Measurements from ENCODE around the gene ARHGAP45.
"Not testable (repeated sequence)": the region's sequence is repeated elsewhere in the genome, so short reads cannot be mapped to it uniquely, and the experiment has no call there.

The ARHGAP45 gene

DNA sequence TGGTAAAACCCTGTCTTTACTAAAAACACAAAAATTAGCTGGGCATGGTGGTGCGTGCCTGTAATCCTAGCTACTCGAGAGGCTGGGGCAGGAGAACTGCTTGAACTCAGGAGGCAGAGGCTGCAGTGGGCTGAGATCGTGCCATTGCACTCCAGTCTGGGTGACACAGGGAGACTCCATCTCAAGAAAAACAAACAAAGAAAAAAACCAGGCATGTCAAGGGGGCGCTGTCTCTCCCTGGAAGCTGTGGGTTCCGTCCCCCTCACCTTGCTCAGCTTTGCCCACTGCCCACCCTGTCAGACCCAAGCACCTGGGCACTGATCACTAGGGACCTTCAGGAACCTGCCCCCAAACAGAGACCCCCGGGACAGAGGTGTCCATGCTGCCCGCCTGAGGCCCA, 62.1 kb downstream of the ARHGAP45 start:
- in situ Hi-C loops (cut with MboI; ENCODE audit: low sequenced_read_pairs), result not testable (repeated sequence)

DNA sequence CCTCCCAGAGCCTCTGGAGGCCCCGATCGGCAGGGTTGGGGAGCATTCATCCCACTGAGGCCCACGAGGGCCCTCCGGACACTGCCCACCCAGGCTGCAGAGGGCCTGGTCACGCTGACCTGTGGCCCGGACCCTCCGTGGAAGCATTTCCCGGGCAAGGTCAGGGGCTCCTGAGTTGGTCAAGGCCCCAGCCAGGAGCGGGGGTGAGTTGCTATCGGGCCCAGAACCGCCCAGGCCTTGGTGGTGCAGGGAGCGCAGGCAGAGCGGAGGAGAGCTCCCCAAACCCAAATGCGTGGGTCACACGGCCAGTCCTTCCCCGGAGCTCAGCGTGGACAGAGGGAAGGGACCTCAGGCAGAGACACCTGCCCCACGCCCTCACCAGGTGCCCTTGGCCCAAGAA, 62.6 kb downstream of the ARHGAP45 start:
- in situ Hi-C loops (cut with MboI; ENCODE audit: low sequenced_read_pairs), result no loop called here

DNA sequence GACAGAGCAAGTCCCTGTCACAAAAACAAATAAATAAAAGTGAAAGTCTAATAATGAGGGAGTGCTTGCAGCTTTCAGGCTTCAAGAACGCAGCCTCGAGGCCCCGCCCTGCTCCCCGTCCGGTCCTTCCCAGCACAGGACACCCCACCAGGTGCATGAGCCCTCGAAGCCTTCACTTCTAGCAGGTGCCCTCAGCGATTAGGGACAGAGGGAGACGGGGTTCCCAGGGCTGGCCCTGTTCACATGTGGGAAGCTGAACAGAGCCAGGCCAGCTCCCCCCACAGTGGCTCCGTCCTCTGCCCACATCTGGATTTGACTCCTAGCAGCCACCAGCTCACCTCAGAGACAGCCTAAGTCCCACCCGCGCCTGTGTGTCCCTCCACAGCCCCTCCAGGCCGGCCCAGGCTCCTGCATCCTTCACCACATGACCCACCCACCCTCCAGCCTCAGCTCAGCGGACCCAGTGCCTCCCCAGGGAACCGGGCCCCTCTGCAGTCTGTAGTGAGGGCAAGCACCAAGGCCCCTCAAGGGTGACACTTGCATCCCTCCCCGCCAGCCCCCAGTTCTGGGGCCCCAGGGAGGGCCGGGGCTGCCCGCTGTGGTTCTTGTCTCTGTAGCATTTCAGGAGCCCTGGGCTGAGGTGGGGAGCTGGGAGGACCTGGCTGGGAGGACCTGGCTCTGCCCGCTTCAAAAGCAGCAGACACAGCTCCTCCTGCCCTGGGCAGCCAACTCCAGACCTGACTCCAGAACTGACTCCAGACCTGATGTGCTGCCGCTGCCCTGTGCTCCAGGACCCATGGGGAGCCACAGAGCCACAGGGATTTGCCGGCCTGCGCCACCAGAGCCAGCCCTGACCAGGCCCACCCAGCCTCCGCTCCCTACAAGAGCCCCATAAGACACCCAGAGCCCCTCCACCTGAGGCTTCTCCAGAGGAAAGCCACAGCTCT, 64.1 kb downstream of the ARHGAP45 start:
- in situ Hi-C loops (cut with MboI; ENCODE audit: low sequenced_read_pairs), result no loop called here

DNA sequence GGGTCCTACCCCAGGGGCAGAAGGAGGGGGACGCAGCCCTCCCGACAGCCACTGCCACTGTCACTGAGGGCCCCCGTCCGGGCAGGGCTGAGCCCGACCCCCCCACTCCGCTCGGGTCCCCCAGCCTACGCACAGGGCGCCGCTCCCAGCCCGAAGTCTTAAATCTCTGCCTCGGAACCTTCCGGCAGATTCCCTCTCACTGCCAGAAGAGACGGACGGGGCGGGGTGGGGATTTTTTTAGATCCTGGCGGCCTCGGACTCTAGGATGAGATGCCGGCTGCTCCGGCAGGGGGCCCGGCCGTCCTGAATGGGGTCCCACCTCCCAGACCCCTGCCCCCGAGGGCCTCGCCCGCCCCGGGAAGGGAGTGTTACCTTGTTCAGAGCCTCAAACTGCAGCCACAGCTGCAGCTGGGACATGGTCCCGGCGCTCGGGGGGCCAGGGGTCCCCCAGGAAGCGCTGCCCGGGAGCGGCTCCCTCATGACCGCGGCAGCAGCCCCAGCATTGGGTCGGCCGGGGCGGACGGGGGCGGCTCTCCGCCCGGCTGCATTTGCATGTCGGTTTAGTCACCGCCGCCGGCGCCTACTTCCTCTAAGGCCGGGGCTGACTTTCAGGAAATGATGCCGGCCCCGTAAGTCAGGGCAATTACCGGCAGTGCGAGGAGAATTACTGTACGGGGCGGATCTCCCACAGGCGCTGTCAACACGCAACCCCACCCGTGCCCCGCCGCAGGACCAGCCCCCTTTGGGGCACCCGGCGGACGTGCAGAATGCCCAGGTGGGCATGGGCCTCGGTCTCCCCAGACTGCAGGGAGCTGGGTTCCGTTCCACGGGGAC, 65.0 kb downstream of the ARHGAP45 start:
- in situ Hi-C loops (cut with MboI; ENCODE audit: low sequenced_read_pairs), result no loop called here

DNA sequence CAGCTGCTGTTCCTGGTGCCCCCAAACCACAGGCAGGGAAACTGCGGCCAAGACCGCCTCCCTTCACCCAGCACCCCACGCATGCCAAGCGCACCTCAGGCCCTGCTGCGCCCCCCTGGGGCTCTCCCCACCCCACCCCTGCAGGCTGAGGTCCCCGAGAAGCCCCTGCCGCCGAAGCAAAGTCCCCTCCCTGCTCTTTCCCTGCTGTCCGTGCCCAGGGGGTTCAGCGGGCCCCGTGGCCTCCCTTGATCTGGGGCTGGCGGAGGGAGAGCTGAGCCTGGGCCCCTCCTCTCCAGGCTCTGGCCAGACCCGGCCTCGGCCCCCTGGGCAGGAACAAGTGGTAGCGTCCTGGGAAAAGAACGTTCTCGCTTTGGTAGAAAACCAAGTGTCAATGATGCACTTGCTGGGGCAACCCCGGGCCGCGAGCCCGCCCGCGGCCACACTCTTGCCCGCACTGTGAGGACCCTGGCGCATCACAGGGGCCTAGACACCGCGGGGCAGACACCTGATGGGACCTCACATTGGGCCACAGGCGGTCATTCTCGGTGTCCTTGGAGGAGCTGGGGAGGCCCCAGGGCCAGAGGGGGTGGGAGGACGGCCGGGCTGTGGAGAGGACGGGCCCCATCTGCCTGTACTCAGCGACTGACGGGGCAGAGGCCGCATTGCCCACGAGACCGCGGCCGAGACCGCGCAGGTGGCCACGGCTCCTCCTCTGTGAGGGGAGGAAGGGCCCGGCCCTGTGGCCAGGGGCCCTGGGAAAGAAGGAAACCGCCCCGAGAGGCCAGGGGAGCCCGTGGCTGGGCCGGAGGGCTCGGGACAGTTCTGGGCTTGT, 65.8 kb downstream of the ARHGAP45 start:
- in situ Hi-C loops (cut with MboI; ENCODE audit: low sequenced_read_pairs), result no loop called here

DNA sequence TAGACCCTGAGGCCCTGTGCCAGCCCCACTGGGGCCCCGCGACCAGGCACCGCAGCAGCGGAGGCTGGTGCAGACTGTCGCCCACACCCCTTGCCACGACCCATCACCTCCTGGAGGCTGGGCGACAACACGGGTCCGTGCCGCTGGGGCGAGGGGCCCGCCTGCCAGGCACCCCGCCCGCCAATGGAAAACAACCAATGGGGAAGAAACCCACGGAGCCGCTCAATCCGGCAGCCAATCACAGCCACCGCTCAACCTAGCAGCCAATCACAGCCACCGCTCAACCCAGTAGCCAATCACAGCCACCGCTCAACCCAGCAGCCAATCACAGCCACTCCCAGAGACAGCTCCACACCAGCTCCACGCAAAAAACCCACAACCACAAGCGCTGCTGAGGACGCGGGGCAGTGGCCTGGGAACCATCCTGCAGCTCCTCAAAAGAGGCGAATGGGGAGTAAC, 66.5 kb downstream of the ARHGAP45 start:
- in situ Hi-C loops (cut with MboI; ENCODE audit: low sequenced_read_pairs), result no loop called here

DNA sequence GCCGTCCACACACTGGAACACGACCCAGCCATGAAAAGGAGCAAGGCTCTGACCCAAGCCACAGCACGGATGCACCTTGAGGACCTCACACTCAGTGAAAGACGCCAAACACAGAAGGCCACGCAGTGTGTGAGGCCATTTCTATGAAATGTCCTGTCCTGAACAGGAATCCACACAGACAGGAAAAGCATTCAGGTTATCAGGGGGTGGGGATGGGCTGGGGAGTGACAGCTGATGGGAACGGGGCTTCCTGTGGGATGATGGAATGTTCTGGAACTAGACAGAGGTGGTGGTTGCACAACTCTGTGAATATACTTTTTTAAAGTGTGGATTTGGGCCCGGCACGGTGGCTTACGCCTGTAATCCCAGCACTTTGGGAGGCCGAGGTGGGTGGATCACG, 67.5 kb downstream of the ARHGAP45 start:
- in situ Hi-C loops (cut with MboI; ENCODE audit: low sequenced_read_pairs), result no loop called here

DNA sequence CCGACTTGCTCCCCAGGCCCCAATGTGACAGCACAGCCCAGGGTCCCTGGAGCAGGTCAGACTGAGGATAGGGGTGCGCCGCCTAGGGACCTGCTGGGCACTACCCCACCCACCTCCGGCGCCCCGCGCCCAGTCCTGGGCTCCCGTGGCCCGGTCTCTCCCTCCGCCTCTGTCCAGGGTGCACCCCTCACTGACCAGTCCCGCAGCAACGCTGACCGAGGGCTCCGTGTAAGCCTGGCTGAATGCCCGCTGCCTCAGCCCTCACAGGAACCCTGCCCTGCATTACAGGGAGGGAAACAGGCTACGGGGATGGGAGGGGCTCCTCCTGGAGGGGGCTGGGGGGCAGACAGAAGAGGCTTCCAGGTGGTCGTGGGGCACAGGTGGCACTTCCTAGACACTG, 68.5 kb downstream of the ARHGAP45 start:
- in situ Hi-C loops (cut with MboI; ENCODE audit: low sequenced_read_pairs), result no loop called here

DNA sequence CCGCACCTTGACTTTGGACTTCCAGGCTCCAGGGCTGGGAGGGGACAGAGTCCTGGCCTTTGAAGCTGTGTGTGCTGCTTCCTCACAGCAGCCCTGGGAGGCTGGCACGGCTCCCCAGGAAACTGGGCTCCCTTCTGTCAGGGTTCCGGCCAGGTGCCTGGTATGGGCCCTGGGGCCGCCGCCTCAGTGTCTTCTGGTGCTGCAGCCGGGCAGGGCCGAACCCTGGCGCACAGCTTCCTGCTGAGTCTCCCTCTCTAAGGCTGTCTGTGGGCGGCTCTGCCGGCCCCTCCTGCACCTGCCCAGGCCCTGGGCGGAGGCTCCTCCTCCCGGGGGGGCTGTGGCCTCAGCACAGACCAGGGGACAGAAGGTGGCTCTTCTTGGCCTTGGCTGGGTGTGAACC, 69.2 kb downstream of the ARHGAP45 start:
- in situ Hi-C loops (cut with MboI; ENCODE audit: low sequenced_read_pairs), result no loop called here
